OCI-LY7 (cell line): ENCODE data around the gene AKAP11. TPM values are rescaled to one million over a fixed set of nuclear protein-coding genes. Genes with fewer than 3 reads are reported as not detected.

Experiments
- BruUV-seq: library from RNA; stranded (reverse); fragments of 400-500 nt; replicated peaks from 2 replicates; lab custom pipeline; 2021; lab: Mats Ljungman, UMichigan
- CTCF ChIA-PET: fragments of 300-600 bp; sonication (Branson Sonifier 250); formaldehyde crosslinking; loops from one replicate; lab custom pipeline; 2022; ENCODE audit warnings: antibody characterized with exemption; ENCODE audit not compliant: unreplicated experiment; lab: Charles Lee
- POLR2A ChIA-PET: fragments of 300-600 bp; sonication (Branson Sonifier 250); formaldehyde crosslinking; loops from one replicate; lab custom pipeline; 2022; ENCODE audit warnings: antibody characterized with exemption; lab: Charles Lee
- DNase-seq: peaks from one replicate; pipeline ENCODE4 v3.0.0-alpha.2; 2015; ENCODE audit warnings: low spot score
- H2AFZ ChIP-seq: fragments of 200-600 bp; sonication (generic), shearing (Covaris generic); 2 replicates; pipeline ENCODE4 v1.6.1; 2014; ENCODE audit warnings: mild to moderate bottlenecking, antibody characterized with exemption, low read length, moderate library complexity
- H3K27ac ChIP-seq: fragments of 200-600 bp; sonication (generic); 2 replicates; pipeline ENCODE4 v1.5.1; 2014; ENCODE audit warnings: mixed run types, low read depth, mild to moderate bottlenecking, moderate library complexity, low read length, inconsistent platforms; ENCODE audit not compliant: poor library complexity, severe bottlenecking
- H3K36me3 ChIP-seq: fragments of 200-600 bp; sonication (generic); 2 replicates; pipeline ENCODE4 v1.6.1; 2014; ENCODE audit warnings: mild to moderate bottlenecking, antibody characterized with exemption, low read length, moderate library complexity, mixed read lengths; ENCODE audit not compliant: insufficient read depth
- H3K4me1 ChIP-seq: fragments of 200-600 bp; sonication (generic); 2 replicates; pipeline ENCODE4 v1.5.1; 2014; ENCODE audit warnings: mild to moderate bottlenecking, low read length; ENCODE audit not compliant: insufficient read depth, poor library complexity, severe bottlenecking
- H3K4me2 ChIP-seq: fragments of 200-600 bp; sonication (generic); 2 replicates; pipeline ENCODE4 v1.6.1; 2014; ENCODE audit warnings: mild to moderate bottlenecking, low read length
- H3K4me3 ChIP-seq: fragments of 200-600 bp; sonication (generic); 2 replicates; pipeline ENCODE4 v1.5.1; 2014; ENCODE audit warnings: mild to moderate bottlenecking, low read depth, low read length; ENCODE audit not compliant: poor library complexity, severe bottlenecking
- H3K79me2 ChIP-seq: fragments of 200-600 bp; sonication (generic); 2 replicates; pipeline ENCODE4 v1.6.1; 2016; ENCODE audit warnings: low read depth, mild to moderate bottlenecking, low read length, moderate library complexity, mixed read lengths; ENCODE audit not compliant: insufficient read depth
- H3K9me2 ChIP-seq: fragments of 200-600 bp; sonication (generic); 2 replicates; pipeline ENCODE4 v1.6.1; 2016; ENCODE audit warnings: mild to moderate bottlenecking, low read length, mixed read lengths; ENCODE audit not compliant: insufficient read depth
- H3K9me3 ChIP-seq: fragments of 200-600 bp; sonication (generic); 2 replicates; pipeline ENCODE4 v1.6.1; 2014; ENCODE audit warnings: mild to moderate bottlenecking, mixed run types, low read length, mixed read lengths
- H4K20me1 ChIP-seq: fragments of 200-600 bp; sonication (generic); 2 replicates; pipeline ENCODE4 v1.6.1; 2014; ENCODE audit warnings: mild to moderate bottlenecking, antibody characterized with exemption, low read length, moderate library complexity, mixed read lengths; ENCODE audit not compliant: insufficient read depth
- EZH2phosphoT487 ChIP-seq: fragments of 200-600 bp; sonication (generic); IDR thresholded peaks from 2 replicates; pipeline ENCODE4 v1.6.1; 2018; ENCODE audit warnings: low read depth, borderline replicate concordance, mild to moderate bottlenecking, mixed run types, antibody characterized with exemption, low read length, moderate library complexity, mixed read lengths
- intact Hi-C: fragments of 100-400 bp; cut with micrococcal nuclease; formaldehyde crosslinking; loops from one replicate; pipeline ENCODE4 v1.10.0; 2022; ENCODE audit not compliant: unreplicated experiment
- total RNA-seq, 2 experiments: library from RNA; depleted of rRNA in 1 of 2; stranded (reverse); fragments of >200 nt in 1 of 2; shearing (Covaris generic) in 1 of 2; gene quantifications; 2 replicates each; pipeline ENCODE4 v1.2.3, GENCODE V29; 2014 to 2022
- TF ChIP-seq, protein P1 (sequence below): fragments of 200-600 bp; sonication (generic); conservative IDR thresholded peaks from 2 replicates; pipeline ENCODE4 v1.5.1; 2014; ENCODE audit warnings: mild to moderate bottlenecking, antibody characterized with exemption, low read length, moderate library complexity, mixed read lengths

AKAP11 gene
- total RNA-seq, 2 experiments from 2014 or later: 13.6 to 29.2 TPM

DNA sequence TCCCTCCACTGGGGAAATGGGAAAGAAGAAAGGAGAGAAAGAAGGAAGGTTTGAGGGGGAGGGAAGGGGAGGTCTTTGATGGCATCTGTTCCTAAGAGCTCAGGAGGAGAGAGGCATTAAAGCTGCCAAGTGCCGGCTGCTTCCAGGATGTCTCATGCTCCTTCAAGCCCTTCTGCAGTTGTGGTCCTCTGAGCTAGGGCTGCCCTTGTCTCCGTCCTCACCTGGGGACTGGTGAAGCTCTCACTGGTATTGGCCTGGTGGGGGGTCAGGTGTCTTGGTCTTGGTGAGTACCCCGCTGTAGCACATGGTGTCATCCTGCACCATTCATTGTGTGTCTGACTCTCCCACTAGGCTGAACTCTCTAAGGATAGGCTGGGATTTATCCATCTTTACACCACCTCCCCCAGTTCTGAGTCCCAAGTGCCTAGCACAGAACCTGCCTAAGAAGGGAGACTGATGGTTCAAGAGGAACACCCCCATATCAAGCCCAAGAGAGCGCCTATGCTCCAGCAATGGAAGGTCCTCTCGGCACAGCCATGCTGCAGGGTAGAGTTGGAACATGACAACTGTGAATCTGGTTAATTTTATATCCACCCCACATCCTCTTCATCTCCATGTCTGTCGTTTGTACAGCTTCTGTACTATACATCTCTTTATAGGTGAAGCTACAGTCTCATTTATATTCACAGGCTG lies 83.7 kb downstream of the AKAP11 start:
- no peaks in the 10 kb centered on the region for H4K20me1 ChIP-seq

DNA sequence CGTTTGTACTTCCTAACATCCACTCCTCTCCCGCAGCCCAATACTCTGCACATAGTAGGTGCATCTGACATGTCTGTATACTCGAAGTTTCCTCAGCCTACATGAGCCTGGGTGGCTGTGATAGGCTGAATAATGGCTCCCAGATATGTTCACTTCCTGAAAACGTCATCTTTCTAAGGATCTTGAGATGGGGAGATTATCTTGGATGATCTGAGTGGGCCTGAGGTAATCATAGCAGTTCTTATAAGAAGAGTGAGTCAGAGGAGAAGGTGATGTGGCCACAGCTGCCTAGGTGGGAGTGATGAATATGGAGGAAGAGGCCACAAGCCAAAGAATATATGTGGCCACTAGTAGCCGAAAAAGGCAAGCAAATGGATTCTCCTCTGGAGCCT lies 84.2 kb downstream of the AKAP11 start:
- Histone ChIP-seq H3K4me1 (no peaks in the 10 kb centered on the region), H4K20me1 (no peaks in the 10 kb centered on the region), H3K9me3 (no peaks in the 10 kb centered on the region), H3K4me3 (no peak overlapping the region), H3K9me2 (no peaks in the 10 kb centered on the region), H3K27ac (no peak overlapping the region), H3K36me3 (no peaks in the 10 kb centered on the region), H3K79me2 (no peaks in the 10 kb centered on the region), H2AFZ (no peak overlapping the region), H3K4me2 (no peak overlapping the region)
- no peak for TF ChIP-seq EZH2phosphoT487
- TF ChIP-seq, protein P1, sequence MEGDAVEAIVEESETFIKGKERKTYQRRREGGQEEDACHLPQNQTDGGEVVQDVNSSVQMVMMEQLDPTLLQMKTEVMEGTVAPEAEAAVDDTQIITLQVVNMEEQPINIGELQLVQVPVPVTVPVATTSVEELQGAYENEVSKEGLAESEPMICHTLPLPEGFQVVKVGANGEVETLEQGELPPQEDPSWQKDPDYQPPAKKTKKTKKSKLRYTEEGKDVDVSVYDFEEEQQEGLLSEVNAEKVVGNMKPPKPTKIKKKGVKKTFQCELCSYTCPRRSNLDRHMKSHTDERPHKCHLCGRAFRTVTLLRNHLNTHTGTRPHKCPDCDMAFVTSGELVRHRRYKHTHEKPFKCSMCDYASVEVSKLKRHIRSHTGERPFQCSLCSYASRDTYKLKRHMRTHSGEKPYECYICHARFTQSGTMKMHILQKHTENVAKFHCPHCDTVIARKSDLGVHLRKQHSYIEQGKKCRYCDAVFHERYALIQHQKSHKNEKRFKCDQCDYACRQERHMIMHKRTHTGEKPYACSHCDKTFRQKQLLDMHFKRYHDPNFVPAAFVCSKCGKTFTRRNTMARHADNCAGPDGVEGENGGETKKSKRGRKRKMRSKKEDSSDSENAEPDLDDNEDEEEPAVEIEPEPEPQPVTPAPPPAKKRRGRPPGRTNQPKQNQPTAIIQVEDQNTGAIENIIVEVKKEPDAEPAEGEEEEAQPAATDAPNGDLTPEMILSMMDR: no peak
- no peak for DNase-seq
- ChIA-PET CTCF (no interaction called here), POLR2A (no interaction called here)
- intact Hi-C loops: no loop called here
- no TSS peak for BruUV-seq

More for the DNA sequence above, 83.7 kb downstream of the AKAP11 start:
- H3K27ac ChIP-seq: no peak overlapping the region
- H3K9me2 ChIP-seq: no peaks in the 10 kb centered on the region
- CTCF ChIA-PET: no interaction called here
- no peak for DNase-seq
- no peaks in the 10 kb centered on the region for H3K36me3 ChIP-seq
- H3K4me2 ChIP-seq: no peak overlapping the region
- H2AFZ ChIP-seq: no peak overlapping the region
- intact Hi-C loops: no loop called here
- H3K9me3 ChIP-seq: no peaks in the 10 kb centered on the region
- BruUV-seq: no TSS peak
- no peaks in the 10 kb centered on the region for H3K4me1 ChIP-seq
- TF ChIP-seq, protein P1: no peak
- no peak for TF ChIP-seq EZH2phosphoT487
- H3K79me2 ChIP-seq: no peaks in the 10 kb centered on the region
- POLR2A ChIA-PET: no interaction called here
- H3K4me3 ChIP-seq: no peak overlapping the region

DNA sequence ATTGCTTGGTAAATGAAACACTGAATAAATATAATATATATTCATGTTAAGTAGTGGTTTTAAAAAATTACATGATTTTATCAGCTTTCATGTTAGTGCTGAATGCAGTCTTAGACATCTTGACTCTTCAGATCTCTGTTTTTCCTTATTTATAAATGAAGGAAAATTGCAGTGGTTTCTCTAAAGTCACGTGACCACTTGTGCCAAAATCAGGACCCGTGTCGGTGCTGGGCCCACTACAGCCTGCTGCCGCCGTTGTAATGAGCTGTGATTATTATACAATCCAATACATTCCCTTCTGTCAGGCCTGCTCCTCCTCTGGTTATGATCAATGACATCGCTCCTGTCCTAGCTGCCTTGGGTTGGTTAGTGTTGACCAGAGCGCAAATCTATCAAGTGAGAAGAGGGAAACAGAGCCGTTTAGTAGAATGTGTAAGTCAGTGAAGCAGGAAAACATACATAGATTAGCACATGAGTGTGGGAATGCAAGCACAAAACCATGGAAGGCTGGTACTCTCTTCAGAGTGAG lies 88.2 kb downstream of the AKAP11 start:
- TF ChIP-seq, protein P1: no peak
- no peak for TF ChIP-seq EZH2phosphoT487
- Histone ChIP-seq H3K4me2 (no peak overlapping the region), H2AFZ (no peak overlapping the region), H3K9me2 (no peaks in the 10 kb centered on the region), H3K4me3 (no peak overlapping the region), H4K20me1 (no peaks in the 10 kb centered on the region), H3K27ac (no peak overlapping the region), H3K36me3 (no peaks in the 10 kb centered on the region), H3K4me1 (no peaks in the 10 kb centered on the region), H3K9me3 (no peaks in the 10 kb centered on the region), H3K79me2 (no peaks in the 10 kb centered on the region)
- CTCF ChIA-PET: no interaction called here
- intact Hi-C loops: no loop called here
- no peak for DNase-seq
- no TSS peak for BruUV-seq
- POLR2A ChIA-PET: interaction anchor here (0.5 to 0.7 kb wide), 2 partner anchors 161 to 431 kb away, joined by 3 to 5 read pairs; no protein-coding TSS in a partner anchor
